HEK293 (cell line): ENCODE results near the gene C14orf119.
A peak's percentile ranks its signal among the peaks of the same experiment; 100 is the strongest.

Source experiments
- CTCF ChIA-PET: fragments of 350-600 bp; formaldehyde crosslinking; extraction: SDS; loops from one replicate; lab custom pipeline; 2021; ENCODE audit warnings: antibody characterized with exemption; lab: Yijun Ruan, JAX
- POLR2A ChIA-PET: fragments of 300-600 bp; formaldehyde crosslinking; extraction: SDS; loops from one replicate; lab custom pipeline; 2020; ENCODE audit warnings: antibody characterized with exemption, inconsistent platforms; lab: Yijun Ruan, JAX
- H3K27ac ChIP-seq: fragments of 200-500 bp; sonication (Bioruptor generic); 2 replicates; pipeline ENCODE4 v1.5.1; 2014; ENCODE audit warnings: low read depth, low read length, control low read depth, inconsistent platforms; ENCODE audit errors: extremely low read depth
- H3K36me3 ChIP-seq, 2 experiments: fragments of 200-500 bp in 1 of 2; sonication (Bioruptor generic) in 1 of 2; 1 replicate in 1 of 2; 2 replicates in 1 of 2; pipeline ENCODE4 v1.5.1; 2014 to 2017; ENCODE audit warnings: inconsistent platforms in 2 of 2, low read length in 2 of 2; ENCODE audit not compliant: control insufficient read depth in 2 of 2, insufficient read depth in 1 of 2
- H3K4me1 ChIP-seq: fragments of 200-500 bp; sonication (Bioruptor generic); 2 replicates; pipeline ENCODE4 v1.5.1; 2014; ENCODE audit warnings: mild to moderate bottlenecking, low read length, inconsistent platforms; ENCODE audit not compliant: control insufficient read depth, insufficient read depth
- H3K4me3 ChIP-seq: 2 replicates; pipeline ENCODE4 v1.5.1; 2011; ENCODE audit warnings: low read depth, mild to moderate bottlenecking, control low read depth, low read length, moderate library complexity
- H3K9me3 ChIP-seq: fragments of 200-500 bp; sonication (Bioruptor generic); 2 replicates; pipeline ENCODE4 v1.5.1; 2014; ENCODE audit warnings: low read depth, low read length, inconsistent platforms; ENCODE audit not compliant: control insufficient read depth, insufficient read depth
- EGR2 ChIP-seq: fragments of 450-650 bp; formaldehyde crosslinking; IDR thresholded peaks from 2 replicates; pipeline ENCODE4 v1.5.1; 2016; ENCODE audit warnings: low read depth, missing biosample characterization, missing genetic modification characterization
- FEZF1 ChIP-seq: fragments of 450-650 bp; formaldehyde crosslinking; IDR thresholded peaks from 2 replicates; pipeline ENCODE4 v1.5.1; 2016; ENCODE audit warnings: missing biosample characterization, missing genetic modification characterization
- GLIS1 ChIP-seq: fragments of 450-650 bp; formaldehyde crosslinking; IDR thresholded peaks from 2 replicates; pipeline ENCODE4 v1.5.1; 2016; ENCODE audit warnings: missing biosample characterization, missing genetic modification characterization
- HOXD13 ChIP-seq: sonication (generic); formaldehyde crosslinking; IDR thresholded peaks from 2 replicates; pipeline ENCODE4 v1.8.0; 2022; ENCODE audit warnings: missing genetic modification reagents, borderline replicate concordance
- MEIS1 ChIP-seq: sonication (generic); formaldehyde crosslinking; IDR thresholded peaks from 2 replicates; pipeline ENCODE4 v1.8.1; 2022; ENCODE audit warnings: missing genetic modification reagents, mild to moderate bottlenecking, borderline replicate concordance
- PATZ1 ChIP-seq: fragments of 450-650 bp; formaldehyde crosslinking; IDR thresholded peaks from 2 replicates; pipeline ENCODE4 v1.5.1; 2016; ENCODE audit warnings: missing biosample characterization, missing genetic modification characterization
- PRDM2 ChIP-seq: fragments of 450-650 bp; formaldehyde crosslinking; IDR thresholded peaks from 2 replicates; pipeline ENCODE4 v1.5.1; 2016; ENCODE audit warnings: missing biosample characterization, missing genetic modification characterization, borderline replicate concordance
- SP2 ChIP-seq: fragments of 450-650 bp; formaldehyde crosslinking; IDR thresholded peaks from 2 replicates; pipeline ENCODE4 v1.5.1; 2016; ENCODE audit warnings: missing biosample characterization, missing genetic modification characterization
- ZBTB1 ChIP-seq: fragments of 450-650 bp; formaldehyde crosslinking; IDR thresholded peaks from 2 replicates; pipeline ENCODE4 v1.5.1; 2016; ENCODE audit warnings: missing biosample characterization, missing genetic modification characterization
- ZBTB48 ChIP-seq: fragments of 450-650 bp; formaldehyde crosslinking; IDR thresholded peaks from 2 replicates; pipeline ENCODE4 v1.5.1; 2016; ENCODE audit warnings: missing biosample characterization, missing genetic modification characterization
- ZFHX2 ChIP-seq: fragments of 450-650 bp; formaldehyde crosslinking; conservative IDR thresholded peaks from 2 replicates; pipeline ENCODE4 v1.5.1; 2016; ENCODE audit warnings: missing biosample characterization, missing genetic modification characterization
- ZFP3 ChIP-seq: fragments of 450-650 bp; formaldehyde crosslinking; IDR thresholded peaks from 2 replicates; pipeline ENCODE4 v1.5.1; 2016; ENCODE audit warnings: low read depth, missing biosample characterization, missing genetic modification characterization
- ZNF169 ChIP-seq: fragments of 450-650 bp; formaldehyde crosslinking; IDR thresholded peaks from 2 replicates; pipeline ENCODE4 v1.5.1; 2016; ENCODE audit warnings: missing biosample characterization, missing genetic modification characterization
- ZNF19 ChIP-seq: fragments of 450-650 bp; formaldehyde crosslinking; IDR thresholded peaks from 2 replicates; pipeline ENCODE4; 2016; ENCODE audit warnings: missing biosample characterization, missing genetic modification characterization, low read depth
- ZNF239 ChIP-seq: fragments of 450-650 bp; formaldehyde crosslinking; IDR thresholded peaks from 2 replicates; pipeline ENCODE4 v1.5.1; 2016; ENCODE audit warnings: missing biosample characterization, missing genetic modification characterization
- ZNF404 ChIP-seq: fragments of 450-650 bp; formaldehyde crosslinking; IDR thresholded peaks from 2 replicates; pipeline ENCODE4 v1.5.1; 2017; ENCODE audit warnings: missing biosample characterization, missing genetic modification characterization
- ZNF433 ChIP-seq: fragments of 450-650 bp; formaldehyde crosslinking; IDR thresholded peaks from 2 replicates; pipeline ENCODE4 v1.5.1; 2016; ENCODE audit warnings: missing biosample characterization, missing genetic modification characterization, low read depth
- ZNF548 ChIP-seq: fragments of 450-650 bp; formaldehyde crosslinking; IDR thresholded peaks from 2 replicates; pipeline ENCODE4 v1.5.1; 2016; ENCODE audit warnings: missing biosample characterization, missing genetic modification characterization
- ZNF610 ChIP-seq: fragments of 450-650 bp; formaldehyde crosslinking; IDR thresholded peaks from 2 replicates; pipeline ENCODE4 v1.5.1; 2016; ENCODE audit warnings: missing biosample characterization, missing genetic modification characterization, borderline replicate concordance
- ZNF639 ChIP-seq: fragments of 450-650 bp; formaldehyde crosslinking; IDR thresholded peaks from 2 replicates; pipeline ENCODE4 v1.5.1; 2016; ENCODE audit warnings: missing biosample characterization, missing genetic modification characterization
- TF ChIP-seq, protein P1 (sequence below): fragments of 450-650 bp; formaldehyde crosslinking; IDR thresholded peaks from 2 replicates; pipeline ENCODE4 v1.5.1; 2017; ENCODE audit warnings: missing biosample characterization, mild to moderate bottlenecking, missing genetic modification characterization, moderate library complexity

The C14orf119 gene

DNA sequence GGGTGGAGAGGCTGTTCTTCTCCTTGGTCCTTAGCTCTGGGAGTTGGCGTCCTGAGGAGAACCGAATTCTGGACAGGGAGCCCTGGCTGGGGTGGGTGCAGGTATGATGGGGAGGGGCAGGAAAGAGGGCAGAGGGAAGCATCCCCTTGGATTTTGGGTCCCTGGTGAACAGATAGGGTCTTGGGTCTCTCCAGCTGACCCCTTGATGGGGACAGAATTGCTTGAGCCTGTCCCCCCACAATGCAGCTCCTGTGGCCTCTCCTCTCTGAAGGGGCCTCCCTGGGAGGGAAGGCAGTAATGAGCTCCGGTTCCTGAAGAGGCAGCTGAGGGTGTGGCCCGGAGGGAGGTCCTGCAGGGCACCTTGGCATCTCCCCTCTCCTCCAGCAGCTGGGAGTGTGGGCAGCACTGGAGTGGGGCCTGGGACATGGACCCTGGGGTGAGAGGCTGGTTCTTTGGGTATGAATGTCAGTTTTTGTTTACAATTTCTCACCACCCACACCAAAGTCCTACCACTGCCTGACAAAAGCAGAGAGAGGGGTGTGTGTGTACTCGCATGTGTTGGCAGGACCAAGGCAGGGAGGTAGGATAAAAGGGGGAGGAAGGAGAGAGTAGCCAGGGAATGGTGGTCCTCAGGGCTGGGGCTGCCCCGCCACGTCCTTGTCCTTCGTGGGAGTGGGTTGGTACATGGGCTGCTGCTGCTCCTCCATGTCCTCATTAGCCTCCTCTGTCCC lies 31.4 kb downstream of the C14orf119 start:
- Histone ChIP-seq H3K4me1 (no peaks in the 10 kb centered on the region), H3K36me3 (peaks cover 0 to 11% of the 10 kb centered on the region in 2 experiments; a peak in 1 of 3 replicates), H3K4me3 (no peak overlapping the region), H3K27ac (no peak overlapping the region), H3K9me3 (no peaks in the 10 kb centered on the region)
- POLR2A ChIA-PET, result no interaction called here
- TF ChIP-seq GLIS1 (tag by site-specific recombination), result peak; percentile 82
- TF ChIP-seq ZNF169, result no peak
- no peak for TF ChIP-seq SP2 (tag by site-specific recombination)
- peak; percentile 82 for TF ChIP-seq ZFHX2
- no peak for TF ChIP-seq HOXD13
- no peak for TF ChIP-seq ZFP3
- no peak for TF ChIP-seq FEZF1 (tag by site-specific recombination)
- TF ChIP-seq MEIS1, result no peak
- no peak for TF ChIP-seq ZNF639
- TF ChIP-seq ZNF404 (tag by site-specific recombination), result no peak
- peak; percentile 66 for TF ChIP-seq EGR2 (tag by site-specific recombination)
- CTCF ChIA-PET, result interaction anchor here (11.2 kb wide), 1 partner anchor 60 kb away, joined by 424 read pairs; the partner anchor contains the start of gene SLC7A8

DNA sequence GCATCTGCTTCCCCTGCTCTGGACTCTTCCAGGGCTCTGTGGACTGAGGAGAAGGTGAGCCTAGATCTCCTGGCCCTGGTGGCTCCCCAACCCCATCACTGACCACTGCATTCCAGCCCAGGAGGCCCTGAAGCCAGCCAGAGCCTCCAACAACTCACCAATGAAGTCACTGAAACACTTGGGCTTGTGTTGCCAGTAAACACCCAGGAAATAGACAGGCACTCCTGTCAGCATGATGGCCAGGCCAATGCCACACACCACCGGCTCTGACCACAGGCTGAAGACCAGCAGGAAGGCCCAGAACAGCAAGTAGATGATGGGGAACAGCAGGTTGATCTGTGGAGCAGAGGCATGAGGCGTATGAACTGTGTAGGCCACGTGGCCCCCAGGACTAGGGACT lies 32.6 kb downstream of the C14orf119 start:
- H3K4me1 ChIP-seq, result no peaks in the 10 kb centered on the region

More for the DNA sequence above, 32.6 kb downstream of the C14orf119 start:
- POLR2A ChIA-PET, result no interaction called here
- no peak overlapping the region for H3K4me3 ChIP-seq
- TF ChIP-seq PRDM2 (tag by site-specific recombination) (no peak), ZNF433 (tag by site-specific recombination) (no peak), ZNF548 (tag by site-specific recombination) (no peak), ZNF19 (no peak), ZBTB1 (no peak), ZBTB48 (no peak), ZNF239 (no peak), PATZ1 (tag by site-specific recombination) (no peak), ZNF610 (tag by site-specific recombination) (no peak)
- TF ChIP-seq, protein P1, sequence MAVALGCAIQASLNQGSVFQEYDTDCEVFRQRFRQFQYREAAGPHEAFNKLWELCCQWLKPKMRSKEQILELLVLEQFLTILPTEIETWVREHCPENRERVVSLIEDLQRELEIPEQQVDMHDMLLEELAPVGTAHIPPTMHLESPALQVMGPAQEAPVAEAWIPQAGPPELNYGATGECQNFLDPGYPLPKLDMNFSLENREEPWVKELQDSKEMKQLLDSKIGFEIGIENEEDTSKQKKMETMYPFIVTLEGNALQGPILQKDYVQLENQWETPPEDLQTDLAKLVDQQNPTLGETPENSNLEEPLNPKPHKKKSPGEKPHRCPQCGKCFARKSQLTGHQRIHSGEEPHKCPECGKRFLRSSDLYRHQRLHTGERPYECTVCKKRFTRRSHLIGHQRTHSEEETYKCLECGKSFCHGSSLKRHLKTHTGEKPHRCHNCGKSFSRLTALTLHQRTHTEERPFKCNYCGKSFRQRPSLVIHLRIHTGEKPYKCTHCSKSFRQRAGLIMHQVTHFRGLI (tag by site-specific recombination), result no peak
- no peak overlapping the region for H3K27ac ChIP-seq
- peaks cover 0 to 11% of the 10 kb centered on the region in 2 experiments; a peak in 2 of 3 replicates for H3K36me3 ChIP-seq
- CTCF ChIA-PET, result no interaction called here
- no peaks in the 10 kb centered on the region for H3K9me3 ChIP-seq
